KMS-11 (cell line): ENCODE data around the gene NOXO1.

Experiments used
- H2AFZ ChIP-seq: fragments of 200-600 bp; sonication (generic); 2 replicates; pipeline ENCODE4 v1.6.1; 2016; ENCODE audit warnings: antibody characterized with exemption, mixed run types, low read depth
- H3K27ac ChIP-seq: fragments of 200-600 bp; sonication (generic); 2 replicates; pipeline ENCODE4 v1.6.1; 2016; ENCODE audit warnings: mild to moderate bottlenecking, mixed run types
- H3K27me3 ChIP-seq: fragments of 200-600 bp; sonication (generic); 2 replicates; pipeline ENCODE4 v1.6.1; 2017; ENCODE audit warnings: mild to moderate bottlenecking, low read depth, mixed run types, moderate library complexity; ENCODE audit not compliant: insufficient read depth
- H3K36me3 ChIP-seq: fragments of 200-600 bp; sonication (generic); 2 replicates; pipeline ENCODE4 v1.6.1; 2017; ENCODE audit warnings: mild to moderate bottlenecking, mixed run types; ENCODE audit not compliant: insufficient read depth
- H3K4me1 ChIP-seq: fragments of 200-600 bp; sonication (generic); 2 replicates; pipeline ENCODE4 v1.6.1; 2016; ENCODE audit warnings: mild to moderate bottlenecking, low read depth, mixed run types; ENCODE audit not compliant: poor library complexity, severe bottlenecking
- H3K4me2 ChIP-seq: fragments of 200-600 bp; sonication (generic); 2 replicates; pipeline ENCODE4 v1.7.0; 2016; ENCODE audit warnings: mild to moderate bottlenecking, mixed run types
- H3K4me3 ChIP-seq: fragments of 200-600 bp; sonication (generic); IDR thresholded peaks from 2 replicates; pipeline ENCODE4 v1.6.1; 2017; ENCODE audit warnings: low read depth, low read length, mixed read lengths; ENCODE audit not compliant: insufficient read depth
- H3K79me2 ChIP-seq: fragments of 200-600 bp; sonication (generic); 2 replicates; pipeline ENCODE4 v1.6.1; 2016; ENCODE audit warnings: low read depth, mixed run types; ENCODE audit not compliant: insufficient read depth
- H3K9ac ChIP-seq: fragments of 200-600 bp; sonication (generic); 2 replicates; pipeline ENCODE4 v1.6.1; 2016; ENCODE audit warnings: mild to moderate bottlenecking, mixed run types
- H4K20me1 ChIP-seq: fragments of 200-600 bp; sonication (generic); 2 replicates; pipeline ENCODE4 v1.6.1; 2016; ENCODE audit warnings: mild to moderate bottlenecking, mixed run types; ENCODE audit not compliant: insufficient read depth
- TF ChIP-seq, protein P1 (sequence below): fragments of 200-600 bp; sonication (generic); conservative IDR thresholded peaks from 2 replicates; pipeline ENCODE4 v1.6.1; 2017; ENCODE audit warnings: low read depth, mild to moderate bottlenecking, antibody characterized with exemption, low read length, moderate library complexity, mixed read lengths

The NOXO1 gene

GRCh38 chr16:2001035-2001434 lies 19.8 kb upstream of the NOXO1 start:
- Histone ChIP-seq H3K9ac (no peak overlapping the region), H4K20me1 (peaks cover 3% of the 10 kb centered on the region; the same call in 1 of the 2 replicates), H3K79me2 (peaks cover 23% of the 10 kb centered on the region), H2AFZ (no peak overlapping the region), H3K27ac (no peak overlapping the region), H3K4me2 (no peak overlapping the region), H3K4me3 (no peak overlapping the region), H3K4me1 (no peaks in the 10 kb centered on the region), H3K36me3 (no peaks in the 10 kb centered on the region), H3K27me3 (no peaks in the 10 kb centered on the region)
- TF ChIP-seq, protein P1, sequence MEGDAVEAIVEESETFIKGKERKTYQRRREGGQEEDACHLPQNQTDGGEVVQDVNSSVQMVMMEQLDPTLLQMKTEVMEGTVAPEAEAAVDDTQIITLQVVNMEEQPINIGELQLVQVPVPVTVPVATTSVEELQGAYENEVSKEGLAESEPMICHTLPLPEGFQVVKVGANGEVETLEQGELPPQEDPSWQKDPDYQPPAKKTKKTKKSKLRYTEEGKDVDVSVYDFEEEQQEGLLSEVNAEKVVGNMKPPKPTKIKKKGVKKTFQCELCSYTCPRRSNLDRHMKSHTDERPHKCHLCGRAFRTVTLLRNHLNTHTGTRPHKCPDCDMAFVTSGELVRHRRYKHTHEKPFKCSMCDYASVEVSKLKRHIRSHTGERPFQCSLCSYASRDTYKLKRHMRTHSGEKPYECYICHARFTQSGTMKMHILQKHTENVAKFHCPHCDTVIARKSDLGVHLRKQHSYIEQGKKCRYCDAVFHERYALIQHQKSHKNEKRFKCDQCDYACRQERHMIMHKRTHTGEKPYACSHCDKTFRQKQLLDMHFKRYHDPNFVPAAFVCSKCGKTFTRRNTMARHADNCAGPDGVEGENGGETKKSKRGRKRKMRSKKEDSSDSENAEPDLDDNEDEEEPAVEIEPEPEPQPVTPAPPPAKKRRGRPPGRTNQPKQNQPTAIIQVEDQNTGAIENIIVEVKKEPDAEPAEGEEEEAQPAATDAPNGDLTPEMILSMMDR = no peak

DNA sequence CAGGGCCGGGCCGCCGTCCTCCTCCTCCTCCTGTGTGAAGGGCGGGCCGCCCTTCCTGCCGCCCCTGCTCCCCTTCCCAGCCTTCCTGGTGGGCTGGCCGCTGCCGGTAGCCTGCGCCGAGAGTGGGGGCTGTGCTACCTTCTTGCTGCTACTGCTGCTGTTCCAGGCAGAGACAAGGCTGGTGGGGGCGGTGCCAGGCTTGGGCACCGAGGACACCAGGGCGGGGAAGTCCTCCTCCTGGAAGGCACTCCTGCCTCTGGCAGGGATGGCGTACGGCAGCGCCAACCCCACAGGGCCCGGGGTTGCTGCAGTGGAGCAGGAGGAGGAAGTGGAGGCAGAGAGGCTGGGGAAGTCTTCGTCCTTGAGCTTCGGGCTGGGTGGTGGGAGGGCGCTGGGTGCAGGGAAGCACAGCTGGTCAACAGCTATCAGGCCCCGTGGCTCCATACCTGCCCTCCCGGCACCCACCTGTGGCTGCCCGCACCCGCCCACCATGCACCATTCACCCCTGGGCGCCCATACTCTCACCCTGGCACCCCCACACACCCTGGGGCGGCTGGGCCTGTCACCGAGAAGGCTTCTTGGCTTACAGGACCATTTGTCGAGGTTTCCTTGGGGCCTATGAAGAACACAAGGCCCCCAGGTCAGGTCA lies 18.7 kb upstream of the NOXO1 start:
- Histone ChIP-seq H3K4me3 (no peak overlapping the region), H4K20me1 (no peaks in the 10 kb centered on the region), H3K27me3 (no peaks in the 10 kb centered on the region), H3K9ac (no peak overlapping the region), H3K4me1 (peaks cover 3% of the 10 kb centered on the region), H3K79me2 (peaks cover 13% of the 10 kb centered on the region; the same call in 1 of the 2 replicates), H3K4me2 (no peak overlapping the region), H3K36me3 (no peaks in the 10 kb centered on the region), H3K27ac (no peak overlapping the region), H2AFZ (no peak overlapping the region)
- TF ChIP-seq, protein P1 = no peak

GRCh38 chr16:1998852-1999801 lies 17.9 kb upstream of the NOXO1 start:
- Histone ChIP-seq H3K79me2 (peaks cover 5% of the 10 kb centered on the region; the same call in 1 of the 2 replicates), H3K27me3 (no peaks in the 10 kb centered on the region), H3K27ac (no peak overlapping the region), H3K9ac (no peak overlapping the region), H3K4me3 (no peak overlapping the region), H3K36me3 (no peaks in the 10 kb centered on the region), H3K4me1 (peaks cover 3% of the 10 kb centered on the region), H2AFZ (no peak overlapping the region), H4K20me1 (no peaks in the 10 kb centered on the region), H3K4me2 (no peak overlapping the region)
- TF ChIP-seq, protein P1 = no peak

- no peaks in the 10 kb centered on the region for H4K20me1 ChIP-seq
- no peak overlapping the region for H2AFZ ChIP-seq
- H3K36me3 ChIP-seq = no peaks in the 10 kb centered on the region
- no peak overlapping the region for H3K9ac ChIP-seq
- no peak overlapping the region for H3K4me3 ChIP-seq
- 0 out of 2 replicates have a peak, but pooled peaks cover 3% of the 10 kb centered on the region for H3K79me2 ChIP-seq
- TF ChIP-seq, protein P1 = no peak
- H3K4me1 ChIP-seq = peaks cover 3% of the 10 kb centered on the region
- no peak overlapping the region for H3K27ac ChIP-seq
- H3K27me3 ChIP-seq = no peaks in the 10 kb centered on the region
- no peak overlapping the region for H3K4me2 ChIP-seq
These were observed 17.1 kb upstream of the NOXO1 start for GRCh38 chr16:1998360-1998835.
